Measurements from ENCODE around the gene MPPED1.

Gene MPPED1

DNA sequence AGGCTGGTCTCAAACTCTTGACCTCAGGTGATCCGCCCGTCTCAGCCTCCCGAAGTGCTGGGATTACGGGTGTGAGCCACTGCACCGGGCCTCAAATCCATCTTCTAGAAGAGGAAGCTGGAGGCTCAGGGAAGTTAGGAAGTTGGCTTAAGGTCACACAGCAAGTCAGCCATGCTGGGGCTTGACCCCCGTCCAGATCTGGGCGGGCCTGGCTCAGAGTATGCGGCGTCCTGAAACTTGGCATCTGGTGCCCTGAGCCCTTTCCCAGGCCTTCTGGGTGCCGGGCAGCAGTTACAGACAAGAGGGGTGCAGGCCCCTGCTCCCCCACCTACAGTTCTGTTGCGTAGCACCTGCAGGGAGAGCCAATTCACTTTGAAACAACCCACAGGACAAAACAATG, 11.2 kb downstream of the MPPED1 start:
- Histone ChIP-seq H3K79me2 (ENCODE audit: insufficient read depth, low read length) (no peaks in the 10 kb centered on the region), H3K27ac (ENCODE audit: low read length) (no peak overlapping the region), H3K36me3 (ENCODE audit: insufficient read depth, low read length) (no peaks in the 10 kb centered on the region), H3K9ac (ENCODE audit: low read depth, low read length) (no peak overlapping the region), H4K20me1 (ENCODE audit: insufficient read depth, low read length) (peaks cover 5% of the 10 kb centered on the region; the same call in 1 of the 2 replicates), H3K4me1 (ENCODE audit: insufficient read depth, low read length) (no peaks in the 10 kb centered on the region), H3K9me3 (ENCODE audit: insufficient read depth, low read length, severe bottlenecking) (no peaks in the 10 kb centered on the region), H3K4me2 (ENCODE audit: insufficient read depth, low read length) (no peak overlapping the region), H2AFZ (ENCODE audit: low read depth, low read length) (no peak overlapping the region), H3K27me3 (ENCODE audit: insufficient read depth, low read length, poor library complexity) (peaks cover 12% of the 10 kb centered on the region), H3K4me3 (ENCODE audit: low read depth in 1 of 2, low read length in 2 of 2) (no peak overlapping the region)
- DNase-seq (no peak), ATAC-seq (ENCODE audit: insufficient read depth, low read depth) (no peak)
- no peak for TF ChIP-seq EZH2 (IDR thresholded peaks at IDR 0.05; ENCODE audit: borderline replicate concordance, low read depth, low read length, severe bottlenecking)
- TF ChIP-seq, protein P1, sequence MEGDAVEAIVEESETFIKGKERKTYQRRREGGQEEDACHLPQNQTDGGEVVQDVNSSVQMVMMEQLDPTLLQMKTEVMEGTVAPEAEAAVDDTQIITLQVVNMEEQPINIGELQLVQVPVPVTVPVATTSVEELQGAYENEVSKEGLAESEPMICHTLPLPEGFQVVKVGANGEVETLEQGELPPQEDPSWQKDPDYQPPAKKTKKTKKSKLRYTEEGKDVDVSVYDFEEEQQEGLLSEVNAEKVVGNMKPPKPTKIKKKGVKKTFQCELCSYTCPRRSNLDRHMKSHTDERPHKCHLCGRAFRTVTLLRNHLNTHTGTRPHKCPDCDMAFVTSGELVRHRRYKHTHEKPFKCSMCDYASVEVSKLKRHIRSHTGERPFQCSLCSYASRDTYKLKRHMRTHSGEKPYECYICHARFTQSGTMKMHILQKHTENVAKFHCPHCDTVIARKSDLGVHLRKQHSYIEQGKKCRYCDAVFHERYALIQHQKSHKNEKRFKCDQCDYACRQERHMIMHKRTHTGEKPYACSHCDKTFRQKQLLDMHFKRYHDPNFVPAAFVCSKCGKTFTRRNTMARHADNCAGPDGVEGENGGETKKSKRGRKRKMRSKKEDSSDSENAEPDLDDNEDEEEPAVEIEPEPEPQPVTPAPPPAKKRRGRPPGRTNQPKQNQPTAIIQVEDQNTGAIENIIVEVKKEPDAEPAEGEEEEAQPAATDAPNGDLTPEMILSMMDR (IDR thresholded peaks at IDR 0.05; ENCODE audit: borderline replicate concordance, extremely low read depth, low read length, poor library complexity, severe bottlenecking): no peak

- Histone ChIP-seq H3K27me3 (ENCODE audit: insufficient read depth, low read length, poor library complexity) (peaks cover 10% of the 10 kb centered on the region), H3K9ac (ENCODE audit: low read depth, low read length) (no peak overlapping the region), H3K79me2 (ENCODE audit: insufficient read depth, low read length) (no peaks in the 10 kb centered on the region), H4K20me1 (ENCODE audit: insufficient read depth, low read length) (peaks cover 5% of the 10 kb centered on the region; the same call in 1 of the 2 replicates), H3K4me3 (ENCODE audit: low read depth in 1 of 2, low read length in 2 of 2) (no peak overlapping the region), H3K4me2 (ENCODE audit: insufficient read depth, low read length) (no peak overlapping the region), H3K4me1 (ENCODE audit: insufficient read depth, low read length) (no peaks in the 10 kb centered on the region), H2AFZ (ENCODE audit: low read depth, low read length) (no peak overlapping the region), H3K27ac (ENCODE audit: low read length) (no peak overlapping the region), H3K36me3 (ENCODE audit: insufficient read depth, low read length) (no peaks in the 10 kb centered on the region), H3K9me3 (ENCODE audit: insufficient read depth, low read length, severe bottlenecking) (no peaks in the 10 kb centered on the region)
- no peak for TF ChIP-seq EZH2 (IDR thresholded peaks at IDR 0.05; ENCODE audit: borderline replicate concordance, low read depth, low read length, severe bottlenecking)
- TF ChIP-seq, protein P1 (IDR thresholded peaks at IDR 0.05; ENCODE audit: borderline replicate concordance, extremely low read depth, low read length, poor library complexity, severe bottlenecking): no peak
- ATAC-seq (ENCODE audit: insufficient read depth, low read depth): no peak
- DNase-seq: no peak
Measured at GRCh38 chr22:43424201-43424600, 12.4 kb downstream of the MPPED1 start.

DNA sequence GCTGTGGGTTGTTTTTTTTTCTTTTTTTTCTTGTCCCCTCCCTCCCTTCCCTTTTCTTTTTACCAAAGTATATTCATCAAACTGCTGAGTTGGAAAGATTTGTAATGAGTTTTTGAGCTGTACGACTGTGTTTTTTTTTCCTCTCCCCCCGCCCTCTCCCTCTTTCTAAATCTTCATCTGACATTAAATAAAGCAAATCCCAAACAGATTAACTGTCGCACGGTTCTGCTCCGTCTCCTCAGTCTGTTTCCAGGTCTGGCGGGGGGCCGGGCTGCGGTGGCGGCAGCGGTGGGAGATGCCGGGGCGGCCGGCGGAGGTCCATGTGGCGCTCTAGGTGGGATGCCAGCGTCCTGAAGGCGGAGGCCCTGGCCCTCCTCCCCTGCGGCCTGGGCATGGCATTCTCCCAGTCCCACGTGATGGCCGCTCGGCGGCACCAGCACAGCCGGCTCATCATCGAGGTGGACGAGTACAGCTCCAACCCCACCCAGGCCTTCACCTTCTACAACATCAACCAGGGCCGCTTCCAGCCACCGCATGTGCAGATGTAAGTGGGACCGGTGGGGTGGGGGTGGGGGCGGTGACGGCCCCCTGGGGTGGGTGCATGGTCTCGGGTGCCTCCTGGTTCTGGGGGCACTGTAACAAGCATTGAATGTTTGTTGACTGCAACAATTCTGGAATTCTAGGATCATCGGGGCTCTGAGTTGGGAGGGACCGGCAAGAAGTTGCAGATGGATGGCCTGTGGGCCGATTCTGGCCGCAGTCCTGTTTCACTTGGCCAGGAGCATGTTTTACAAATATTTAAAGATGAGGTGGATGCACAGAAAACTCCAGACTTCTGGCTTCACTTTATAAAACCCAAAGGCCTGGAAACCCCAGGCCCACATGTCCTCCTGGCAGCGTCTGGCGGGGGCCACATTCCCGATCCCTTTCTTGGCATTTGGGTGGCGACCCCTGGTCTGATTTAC, 13.1 kb downstream of the MPPED1 start:
- Histone ChIP-seq H3K4me3 (ENCODE audit: low read depth in 1 of 2, low read length in 2 of 2) (no peak overlapping the region), H3K27ac (ENCODE audit: low read length) (no peak overlapping the region), H3K9ac (ENCODE audit: low read depth, low read length) (no peak overlapping the region), H3K27me3 (ENCODE audit: insufficient read depth, low read length, poor library complexity) (peaks cover 3% of the 10 kb centered on the region), H3K36me3 (ENCODE audit: insufficient read depth, low read length) (no peaks in the 10 kb centered on the region), H2AFZ (ENCODE audit: low read depth, low read length) (no peak overlapping the region), H4K20me1 (ENCODE audit: insufficient read depth, low read length) (peaks cover 5% of the 10 kb centered on the region; the same call in 1 of the 2 replicates), H3K79me2 (ENCODE audit: insufficient read depth, low read length) (no peaks in the 10 kb centered on the region), H3K4me1 (ENCODE audit: insufficient read depth, low read length) (no peaks in the 10 kb centered on the region), H3K4me2 (ENCODE audit: insufficient read depth, low read length) (no peak overlapping the region), H3K9me3 (ENCODE audit: insufficient read depth, low read length, severe bottlenecking) (no peaks in the 10 kb centered on the region)
- no peak for DNase-seq
- no peak for ATAC-seq (ENCODE audit: insufficient read depth, low read depth)
- no peak for TF ChIP-seq EZH2 (IDR thresholded peaks at IDR 0.05; ENCODE audit: borderline replicate concordance, low read depth, low read length, severe bottlenecking)
- TF ChIP-seq, protein P1 (IDR thresholded peaks at IDR 0.05; ENCODE audit: borderline replicate concordance, extremely low read depth, low read length, poor library complexity, severe bottlenecking): no peak
